AG08396 (cell line): ENCODE results near the gene SORL1.
A peak's percentile ranks its signal among the peaks of the same experiment; 100 is the strongest.
"Not testable (repeated sequence)": the region's sequence is repeated elsewhere in the genome, so short reads cannot be mapped to it uniquely, and the experiment has no call there.

Experiments
- DNase-seq: peaks from one replicate; pipeline ENCODE4 v3.0.0; 2012; ENCODE audit warnings: low spot score, mixed read lengths

The SORL1 gene

GRCh38 chr11:121566279-121567168, 114.4 kb downstream of the SORL1 start:
- DNase-seq = no peak

- no peak for DNase-seq
Measured at GRCh38 chr11:121567995-121568394, 115.9 kb downstream of the SORL1 start.

DNA sequence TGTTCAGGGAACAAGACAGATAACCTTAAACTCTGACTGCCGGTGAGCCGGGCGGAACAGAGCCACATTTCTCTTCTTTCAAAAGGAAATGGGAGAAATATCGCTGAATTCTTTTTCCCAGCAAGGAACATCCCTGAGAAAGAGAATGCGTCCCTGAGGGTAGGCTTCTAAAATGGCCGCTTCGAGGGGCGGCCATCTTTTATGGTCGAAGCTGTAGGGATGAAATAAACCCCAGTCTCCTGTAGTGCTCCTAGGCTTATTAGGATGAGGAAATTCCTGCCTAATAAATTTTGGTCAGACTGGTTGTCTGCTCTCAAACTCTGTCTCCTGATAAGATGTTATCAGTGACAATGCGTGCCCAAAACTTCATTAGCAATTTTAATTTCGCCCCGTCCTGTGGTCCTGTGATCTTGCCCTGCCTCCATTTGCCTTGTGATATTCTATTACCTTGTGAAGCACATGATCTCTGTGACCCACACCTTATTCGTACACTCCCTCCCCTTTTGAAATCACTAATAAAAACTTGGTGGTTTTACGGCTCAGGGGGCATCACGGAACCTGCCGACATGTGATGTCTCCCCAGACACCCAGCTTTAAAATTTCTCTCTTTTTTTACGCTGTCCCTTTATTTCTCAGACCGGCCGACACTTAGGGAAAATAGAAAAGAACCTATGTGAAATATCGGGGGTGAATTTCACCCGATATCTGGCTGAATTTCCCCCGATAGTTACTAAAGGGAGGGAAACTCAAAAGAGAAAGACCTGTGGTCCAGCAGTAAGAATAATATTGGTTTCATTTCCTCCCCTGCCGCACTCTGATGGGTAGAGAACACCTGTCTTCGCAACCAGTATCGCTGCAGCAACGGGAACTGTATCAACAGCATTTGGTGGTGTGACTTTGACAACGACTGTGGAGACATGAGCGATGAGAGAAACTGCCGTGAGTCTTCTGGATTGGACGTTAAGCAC, 117.5 kb downstream of the SORL1 start:
- not testable (repeated sequence) for DNase-seq

- DNase-seq = no peak
Measured at GRCh38 chr11:121570453-121570852, 118.3 kb downstream of the SORL1 start.

DNA sequence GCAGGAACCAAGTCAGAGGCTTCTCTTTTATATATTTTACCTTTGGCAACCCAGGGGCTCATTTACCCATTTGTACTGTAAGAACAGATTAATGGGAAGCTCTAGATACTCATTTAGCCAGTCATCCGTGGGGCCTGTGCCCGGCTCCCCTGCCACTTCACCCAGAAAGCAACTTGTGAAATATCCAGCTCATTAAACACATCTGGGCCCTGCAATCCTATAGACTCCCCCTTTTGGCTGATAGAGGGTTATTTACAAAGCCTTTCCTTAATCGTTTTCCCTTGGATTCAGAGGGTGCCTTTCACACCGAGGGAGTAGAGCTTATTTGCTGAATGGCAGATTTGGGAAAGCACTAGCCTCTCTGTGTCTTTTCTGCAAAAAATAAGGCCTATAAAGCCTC, 119.4 kb downstream of the SORL1 start:
- DNase-seq = no peak

GRCh38 chr11:121572571-121573059, 120.5 kb downstream of the SORL1 start:
- DNase-seq = no peak

GRCh38 chr11:121574801-121575200, 122.7 kb downstream of the SORL1 start:
- DNase-seq = no peak

GRCh38 chr11:121575250-121575962, 123.3 kb downstream of the SORL1 start:
- peak; percentile 12 for DNase-seq

DNA sequence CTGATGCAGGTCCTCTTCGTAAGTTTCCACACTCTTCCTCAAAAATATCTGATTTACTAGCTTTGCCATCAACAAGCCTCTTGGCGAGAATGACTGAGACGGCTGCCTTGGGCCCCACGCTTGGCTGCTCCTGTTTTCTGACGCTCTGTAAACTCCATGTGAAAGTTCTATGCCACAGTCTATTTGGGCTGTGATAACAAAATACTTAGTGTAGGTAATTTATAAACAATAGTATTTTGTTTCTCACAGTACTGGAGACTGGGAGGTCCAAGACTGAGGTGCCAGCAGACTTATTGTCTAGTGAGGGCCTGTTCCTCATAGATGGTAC, 123.8 kb downstream of the SORL1 start:
- DNase-seq = no peak

DNA sequence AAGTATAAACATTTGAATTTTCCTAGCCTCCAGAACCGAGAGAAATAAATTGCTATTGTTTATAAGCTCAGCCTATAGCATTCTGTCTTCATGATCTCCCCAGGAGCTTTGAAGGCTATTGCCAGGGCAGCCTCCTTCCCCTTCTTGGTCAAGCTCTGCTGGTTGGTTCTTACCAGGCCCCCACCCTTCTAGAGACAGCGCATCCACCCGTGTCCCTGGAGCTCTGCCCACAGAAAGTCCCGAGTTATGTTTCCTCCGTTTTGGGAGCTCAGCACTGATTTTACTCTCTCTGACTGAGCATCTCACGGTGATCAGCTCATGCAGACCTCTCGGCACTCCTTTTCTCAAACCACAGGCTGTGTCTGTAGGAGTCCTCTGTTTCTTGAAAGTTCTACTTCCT, 124.4 kb downstream of the SORL1 start:
- no peak for DNase-seq

DNA sequence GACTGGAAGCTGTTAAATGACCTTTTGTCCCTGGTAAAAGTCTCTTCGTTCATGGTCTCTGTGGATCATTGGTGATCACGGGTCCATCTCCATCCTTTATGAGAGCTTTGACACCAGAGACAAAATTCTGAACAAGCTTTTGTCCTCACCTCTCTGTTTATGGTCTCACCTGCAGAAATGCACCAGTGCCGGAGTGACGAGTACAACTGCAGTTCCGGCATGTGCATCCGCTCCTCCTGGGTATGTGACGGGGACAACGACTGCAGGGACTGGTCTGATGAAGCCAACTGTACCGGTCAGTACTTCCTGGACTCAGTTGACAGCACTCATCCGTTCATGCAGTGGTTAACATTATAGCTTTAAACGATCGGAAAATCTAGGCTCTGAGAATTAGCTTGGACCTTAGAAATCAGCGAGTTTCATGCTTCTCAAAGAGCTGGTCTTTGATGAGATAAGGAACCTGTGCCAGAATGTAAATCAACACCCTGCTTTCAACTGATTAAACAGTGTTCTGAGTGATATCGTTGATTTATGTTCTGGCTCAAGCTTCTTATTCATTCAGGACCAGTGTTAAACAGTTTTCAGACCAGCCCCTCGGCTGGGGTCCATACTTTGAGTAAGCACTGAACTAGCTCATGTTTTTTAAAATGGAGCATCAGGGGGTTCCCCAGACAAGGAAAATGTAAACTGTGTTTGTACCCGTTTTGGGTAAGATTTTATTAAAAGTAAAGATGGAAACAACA, 125.2 kb downstream of the SORL1 start:
- no peak for DNase-seq

- no peak for DNase-seq
Measured at GRCh38 chr11:121578251-121578976, 126.3 kb downstream of the SORL1 start.

DNA sequence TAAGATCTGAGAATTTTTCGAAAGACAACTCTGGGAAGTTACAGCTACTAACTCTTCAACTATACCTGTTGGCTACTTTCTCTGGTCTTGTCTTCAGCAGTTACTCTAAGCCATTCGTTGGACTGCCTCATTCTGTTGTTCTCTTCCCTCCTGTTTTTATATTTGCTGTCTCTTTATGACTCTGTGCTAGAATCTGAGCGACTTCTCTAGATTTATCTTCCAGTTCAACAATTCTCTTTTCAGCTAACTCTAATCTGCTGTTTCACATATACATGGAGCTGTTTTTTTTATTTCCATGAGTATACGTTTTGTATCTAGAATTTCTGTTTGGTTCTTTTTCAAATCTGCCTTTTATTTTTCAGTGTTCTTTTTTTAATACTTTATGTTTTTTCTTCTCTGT, 128.0 kb downstream of the SORL1 start:
- DNase-seq = no peak

DNA sequence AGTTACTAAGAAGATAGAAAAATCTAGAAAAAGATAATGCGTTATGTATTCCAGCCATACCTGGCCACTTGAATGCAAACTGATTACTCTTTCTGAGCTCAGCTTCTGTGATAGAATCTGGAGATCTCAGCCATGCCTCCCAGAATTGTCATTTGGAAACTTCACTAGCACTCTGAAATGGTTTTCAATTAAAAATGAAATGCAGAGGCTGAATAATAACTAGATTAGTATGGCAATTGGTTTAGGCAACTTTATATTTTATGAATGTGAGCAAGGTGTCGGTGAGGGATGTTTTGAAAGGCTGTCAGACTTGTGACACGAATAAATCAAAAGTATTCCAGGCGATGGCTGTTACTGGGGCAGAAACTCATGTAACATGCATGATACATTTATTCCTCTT, 129.5 kb downstream of the SORL1 start:
- no peak for DNase-seq

GRCh38 chr11:121582296-121582695, 130.2 kb downstream of the SORL1 start:
- DNase-seq = no peak

GRCh38 chr11:121583825-121584224, 131.7 kb downstream of the SORL1 start:
- no peak for DNase-seq

GRCh38 chr11:121586750-121587149, 134.6 kb downstream of the SORL1 start:
- no peak for DNase-seq

DNA sequence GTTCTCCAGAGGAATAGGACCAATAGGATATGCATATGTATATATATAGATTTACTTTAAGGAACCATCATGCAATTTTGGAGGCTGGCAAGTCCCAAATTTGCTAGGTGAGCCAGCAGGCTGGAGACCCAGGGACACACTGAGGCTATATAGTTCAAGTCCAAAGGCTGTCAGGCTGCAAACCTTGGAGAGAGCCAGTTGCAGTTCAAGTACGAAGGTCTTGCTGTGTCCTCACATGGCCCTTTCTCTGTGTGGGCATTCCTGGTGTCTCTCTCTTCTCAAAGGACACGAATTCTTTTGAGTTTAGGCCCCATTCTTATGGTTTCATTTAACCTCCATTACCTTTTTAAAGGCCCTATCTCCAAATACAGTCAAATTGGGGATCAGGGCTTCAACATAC, 135.1 kb downstream of the SORL1 start:
- DNase-seq = no peak

DNA sequence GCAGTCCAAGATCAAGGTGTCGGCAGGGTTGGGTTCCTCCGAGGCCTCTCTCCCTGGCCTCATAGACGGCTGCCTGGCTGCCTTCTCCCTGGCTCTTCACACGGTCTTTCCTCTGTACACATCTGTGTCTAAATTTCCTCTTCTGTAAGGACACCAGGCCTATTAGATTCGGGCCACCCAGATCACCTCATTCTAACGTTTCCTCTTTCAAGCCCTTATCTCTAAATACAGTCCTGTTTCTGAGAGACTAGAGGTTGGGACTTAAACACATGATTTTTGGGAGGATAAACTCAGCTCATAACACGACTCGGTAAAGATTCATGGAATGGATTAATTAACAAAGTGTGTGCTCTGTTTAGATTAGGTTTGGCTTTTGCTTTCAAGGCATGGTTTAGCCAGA, 136.6 kb downstream of the SORL1 start:
- no peak for DNase-seq

DNA sequence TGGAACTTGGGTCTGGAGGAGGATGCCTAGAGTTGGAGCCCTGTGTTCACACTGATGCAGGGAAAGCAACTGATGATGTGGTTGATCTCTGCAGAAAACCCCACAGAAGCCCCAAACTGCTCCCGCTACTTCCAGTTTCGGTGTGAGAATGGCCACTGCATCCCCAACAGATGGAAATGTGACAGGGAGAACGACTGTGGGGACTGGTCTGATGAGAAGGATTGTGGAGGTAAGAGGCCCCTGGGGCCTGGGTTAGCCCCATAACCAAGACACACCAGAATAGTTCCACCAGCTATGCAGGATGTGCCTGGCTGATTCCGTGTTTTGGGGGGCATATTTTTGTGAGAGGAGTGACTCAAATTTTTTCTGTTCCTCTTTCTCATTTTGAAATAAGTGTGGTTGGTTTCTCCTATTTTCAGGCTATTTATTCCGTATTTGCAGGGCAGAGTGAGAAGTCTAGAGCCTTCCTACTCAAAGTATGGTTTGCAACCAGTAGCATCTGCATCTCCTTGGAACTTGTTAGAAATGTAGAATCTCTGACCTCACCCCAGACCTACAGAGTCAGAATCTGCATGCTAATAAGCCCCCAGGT, 137.9 kb downstream of the SORL1 start:
- DNase-seq = no peak
